GM23338 (cell line): ENCODE results near the gene BCS1L. TPM values are rescaled to one million over a fixed set of nuclear protein-coding genes. Genes with fewer than 3 reads are reported as not detected.

Source experiments
- ATAC-seq: fragments of 200-7000 bp; cut with Tn5 transposase; 3 replicates; pipeline ENCODE4 v1.9.1; 2020
- DNase-seq: peaks from one replicate; pipeline ENCODE4 v3.0.0-alpha.2; 2015; ENCODE audit warnings: low spot score
- H2AFZ ChIP-seq: fragments of 200-600 bp; sonication (generic); 2 replicates; pipeline ENCODE4 v1.8.0; 2016; ENCODE audit warnings: antibody characterized with exemption, mild to moderate bottlenecking, moderate library complexity
- H3F3A ChIP-seq: fragments of 200-600 bp; sonication (generic); replicated peaks from 2 replicates; pipeline ENCODE4 v1.8.0; 2017; ENCODE audit warnings: antibody characterized with exemption, mixed run types, low read depth
- H3K27ac ChIP-seq: fragments of 200-600 bp; sonication (generic); 2 replicates; pipeline ENCODE4 v1.6.1; 2016; ENCODE audit warnings: low read depth
- H3K27me3 ChIP-seq: fragments of 200-600 bp; sonication (generic); 2 replicates; pipeline ENCODE4 v1.8.0; 2016; ENCODE audit warnings: mild to moderate bottlenecking, mixed run types, moderate library complexity; ENCODE audit not compliant: insufficient read depth
- H3K36me3 ChIP-seq: fragments of 200-600 bp; sonication (generic); 2 replicates; pipeline ENCODE4 v1.8.0; 2016; ENCODE audit warnings: mild to moderate bottlenecking; ENCODE audit not compliant: insufficient read depth
- H3K4me1 ChIP-seq: fragments of 200-600 bp; sonication (generic); 2 replicates; pipeline ENCODE4 v1.8.0; 2016; ENCODE audit warnings: mild to moderate bottlenecking, moderate library complexity; ENCODE audit not compliant: insufficient read depth
- H3K4me2 ChIP-seq: fragments of 200-600 bp; sonication (generic); 2 replicates; pipeline ENCODE4 v1.7.1; 2017; ENCODE audit warnings: mixed run types
- H3K4me3 ChIP-seq: fragments of 200-600 bp; sonication (generic); 2 replicates; pipeline ENCODE4 v1.6.1; 2016; ENCODE audit warnings: mixed run types
- H3K79me2 ChIP-seq: fragments of 200-600 bp; sonication (generic); replicated peaks from 2 replicates; pipeline ENCODE4 v1.8.0; 2017; ENCODE audit warnings: mild to moderate bottlenecking; ENCODE audit not compliant: insufficient read depth
- H3K9me2 ChIP-seq: fragments of 200-600 bp; sonication (generic); 2 replicates; pipeline ENCODE4 v1.8.0; 2017; ENCODE audit not compliant: insufficient read depth
- H4K20me1 ChIP-seq: fragments of 200-600 bp; sonication (generic); replicated peaks from 2 replicates; pipeline ENCODE4 v1.8.0; 2017; ENCODE audit warnings: mild to moderate bottlenecking; ENCODE audit not compliant: insufficient read depth
- H3K27ac Mint-ChIP-seq: 2 replicates; pipeline ENCODE4 v1.8.0; 2020; ENCODE audit warnings: inconsistent platforms, mild to moderate bottlenecking, moderate library complexity, mixed read lengths
- H3K27me3 Mint-ChIP-seq: 3 replicates; pipeline ENCODE4 v1.8.0; 2022; ENCODE audit warnings: low read depth, mild to moderate bottlenecking, moderate library complexity, mixed read lengths, inconsistent platforms; ENCODE audit not compliant: insufficient read depth, poor library complexity
- H3K36me3 Mint-ChIP-seq: 3 replicates; pipeline ENCODE4 v1.8.0; 2021; ENCODE audit warnings: low read depth, mild to moderate bottlenecking, inconsistent platforms, moderate library complexity, mixed read lengths
- H3K4me1 Mint-ChIP-seq: 3 replicates; pipeline ENCODE4 v1.8.0; 2020; ENCODE audit warnings: mild to moderate bottlenecking, inconsistent platforms, mixed read lengths
- H3K4me3 Mint-ChIP-seq: 3 replicates; pipeline ENCODE4 v1.8.0; 2021; ENCODE audit warnings: moderate library complexity, mild to moderate bottlenecking, inconsistent platforms, mixed read lengths
- H3K9me3 Mint-ChIP-seq: 3 replicates; pipeline ENCODE4 v1.8.0; 2020; ENCODE audit warnings: moderate library complexity, mild to moderate bottlenecking, inconsistent platforms, mixed read lengths
- CREB1 ChIP-seq: fragments of 250-450 bp; sonication (Bioruptor Pico); IDR thresholded peaks from 2 replicates; pipeline ENCODE4 v1.5.0; 2020; ENCODE audit warnings: low read depth, mild to moderate bottlenecking, moderate library complexity
- EZH2 ChIP-seq: fragments of 200-600 bp; sonication (generic); IDR thresholded peaks from one replicate; pipeline ENCODE4 v1.8.0; 2017; ENCODE audit warnings: antibody characterized with exemption, mild to moderate bottlenecking, low read depth; ENCODE audit not compliant: unreplicated experiment
- EZH2phosphoT487 ChIP-seq: fragments of 200-600 bp; sonication (generic); IDR thresholded peaks from one replicate; pipeline ENCODE4 v1.8.1; 2018; ENCODE audit warnings: antibody characterized with exemption; ENCODE audit not compliant: unreplicated experiment
- JUNB ChIP-seq: IDR thresholded peaks from one replicate; pipeline ENCODE4 v1.6.1; 2016; ENCODE audit warnings: antibody characterized with exemption; ENCODE audit not compliant: unreplicated experiment
- NANOG ChIP-seq: IDR thresholded peaks from 2 replicates; pipeline ENCODE4 v1.6.1; 2016; ENCODE audit warnings: antibody characterized with exemption, borderline replicate concordance
- POLR2AphosphoS5 ChIP-seq: IDR thresholded peaks from 2 replicates; pipeline ENCODE4 v1.6.1; 2016; ENCODE audit warnings: antibody characterized with exemption, low read depth
- STAT1 ChIP-seq: IDR thresholded peaks from one replicate; pipeline ENCODE4 v1.6.1; 2016; ENCODE audit warnings: antibody characterized with exemption; ENCODE audit not compliant: unreplicated experiment
- ZNF114 ChIP-seq: fragments of 250-450 bp; sonication (Bioruptor Pico); IDR thresholded peaks from 2 replicates; pipeline ENCODE4 v1.5.0; 2020; ENCODE audit warnings: mild to moderate bottlenecking, moderate library complexity
- ZNF331 ChIP-seq: fragments of 250-450 bp; sonication (Bioruptor Pico); IDR thresholded peaks from 2 replicates; pipeline ENCODE4 v1.5.0; 2020; ENCODE audit warnings: low read depth, mild to moderate bottlenecking, moderate library complexity
- polyA plus RNA-seq: library from polyadenylated mRNA; unstranded; fragments of >200 nt; fragmentation: Nextera tagmentation; extraction: Ambion mirVana; gene quantifications from 2 replicates; pipeline ENCODE4 v1.2.1, GENCODE V29; 2016
- total RNA-seq: library from RNA; depleted of rRNA; stranded (reverse); fragments of >200 nt; shearing (Covaris generic); gene quantifications from 2 replicates; pipeline ENCODE4 v1.2.3, GENCODE V29; 2014
- TF ChIP-seq, protein P1 (sequence below): IDR thresholded peaks from 2 replicates; pipeline ENCODE4 v1.6.1; 2016; ENCODE audit warnings: antibody characterized with exemption
- TF ChIP-seq, protein P2 (sequence below): IDR thresholded peaks from one replicate; pipeline ENCODE4 v1.6.1; 2018; ENCODE audit warnings: antibody characterized with exemption; ENCODE audit not compliant: unreplicated experiment
- TF ChIP-seq, protein P3 (sequence below): fragments of 250-450 bp; sonication (Bioruptor Pico); IDR thresholded peaks from 2 replicates; pipeline ENCODE4 v1.5.0; 2020; ENCODE audit warnings: mild to moderate bottlenecking, moderate library complexity
- TF ChIP-seq, protein P4 (sequence below), 2 experiments: fragments of 200-600 bp in 1 of 2; sonication (generic) in 1 of 2; conservative IDR thresholded peaks; 2 replicates each; pipeline versions ENCODE4 v1.5.1 to v1.6.1; 2016 to 2017; ENCODE audit warnings: antibody characterized with exemption in 2 of 2, low read depth in 2 of 2, mild to moderate bottlenecking in 2 of 2, moderate library complexity in 1 of 2

The BCS1L gene
- total and polyA plus RNA-seq, 2 experiments from 2014 or later: 16.9 to 31.6 TPM

DNA sequence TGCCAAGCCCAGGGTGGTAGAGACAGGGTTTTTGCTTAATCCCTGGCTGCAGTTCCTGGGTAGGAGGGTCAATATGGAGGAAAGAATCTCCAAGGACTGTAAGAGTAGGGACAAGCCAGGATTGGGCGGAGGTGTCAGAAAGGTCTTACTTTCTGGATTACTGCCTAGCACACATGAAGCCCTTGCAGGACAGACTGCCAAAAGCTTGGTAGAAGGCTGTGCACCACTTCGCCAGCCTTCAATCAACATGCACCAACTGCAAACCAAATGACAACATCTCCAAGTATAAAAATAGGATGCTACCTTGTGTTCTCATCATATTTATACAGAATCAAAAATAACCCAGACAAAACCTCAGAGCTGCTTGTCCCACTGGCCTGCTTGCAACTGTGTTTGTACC, 3.7 kb upstream of the BCS1L start:
- Histone ChIP-seq H3K27ac (no peak overlapping the region), H2AFZ (no peak overlapping the region), H3K79me2 (peaks cover 16% of the 10 kb centered on the region), H3K9me2 (no peaks in the 10 kb centered on the region), H3K27me3 (no peaks in the 10 kb centered on the region), H3K4me1 (peaks cover 5% of the 10 kb centered on the region), H3K4me3 (no peak overlapping the region), H3K36me3 (peaks cover 33% of the 10 kb centered on the region), H3F3A (0 out of 2 replicates have a peak, but pooled peaks cover 12% of the 10 kb centered on the region), H3K4me2 (no peak overlapping the region), H4K20me1 (peaks cover 23% of the 10 kb centered on the region)
- TF ChIP-seq CREB1 (CRISPR knock-in tag): no peak
- no peak for TF ChIP-seq ZNF114
- TF ChIP-seq, protein P1, sequence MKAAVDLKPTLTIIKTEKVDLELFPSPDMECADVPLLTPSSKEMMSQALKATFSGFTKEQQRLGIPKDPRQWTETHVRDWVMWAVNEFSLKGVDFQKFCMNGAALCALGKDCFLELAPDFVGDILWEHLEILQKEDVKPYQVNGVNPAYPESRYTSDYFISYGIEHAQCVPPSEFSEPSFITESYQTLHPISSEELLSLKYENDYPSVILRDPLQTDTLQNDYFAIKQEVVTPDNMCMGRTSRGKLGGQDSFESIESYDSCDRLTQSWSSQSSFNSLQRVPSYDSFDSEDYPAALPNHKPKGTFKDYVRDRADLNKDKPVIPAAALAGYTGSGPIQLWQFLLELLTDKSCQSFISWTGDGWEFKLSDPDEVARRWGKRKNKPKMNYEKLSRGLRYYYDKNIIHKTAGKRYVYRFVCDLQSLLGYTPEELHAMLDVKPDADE: no peak
- no peak for TF ChIP-seq EZH2
- no peak for TF ChIP-seq EZH2phosphoT487
- TF ChIP-seq, protein P2, sequence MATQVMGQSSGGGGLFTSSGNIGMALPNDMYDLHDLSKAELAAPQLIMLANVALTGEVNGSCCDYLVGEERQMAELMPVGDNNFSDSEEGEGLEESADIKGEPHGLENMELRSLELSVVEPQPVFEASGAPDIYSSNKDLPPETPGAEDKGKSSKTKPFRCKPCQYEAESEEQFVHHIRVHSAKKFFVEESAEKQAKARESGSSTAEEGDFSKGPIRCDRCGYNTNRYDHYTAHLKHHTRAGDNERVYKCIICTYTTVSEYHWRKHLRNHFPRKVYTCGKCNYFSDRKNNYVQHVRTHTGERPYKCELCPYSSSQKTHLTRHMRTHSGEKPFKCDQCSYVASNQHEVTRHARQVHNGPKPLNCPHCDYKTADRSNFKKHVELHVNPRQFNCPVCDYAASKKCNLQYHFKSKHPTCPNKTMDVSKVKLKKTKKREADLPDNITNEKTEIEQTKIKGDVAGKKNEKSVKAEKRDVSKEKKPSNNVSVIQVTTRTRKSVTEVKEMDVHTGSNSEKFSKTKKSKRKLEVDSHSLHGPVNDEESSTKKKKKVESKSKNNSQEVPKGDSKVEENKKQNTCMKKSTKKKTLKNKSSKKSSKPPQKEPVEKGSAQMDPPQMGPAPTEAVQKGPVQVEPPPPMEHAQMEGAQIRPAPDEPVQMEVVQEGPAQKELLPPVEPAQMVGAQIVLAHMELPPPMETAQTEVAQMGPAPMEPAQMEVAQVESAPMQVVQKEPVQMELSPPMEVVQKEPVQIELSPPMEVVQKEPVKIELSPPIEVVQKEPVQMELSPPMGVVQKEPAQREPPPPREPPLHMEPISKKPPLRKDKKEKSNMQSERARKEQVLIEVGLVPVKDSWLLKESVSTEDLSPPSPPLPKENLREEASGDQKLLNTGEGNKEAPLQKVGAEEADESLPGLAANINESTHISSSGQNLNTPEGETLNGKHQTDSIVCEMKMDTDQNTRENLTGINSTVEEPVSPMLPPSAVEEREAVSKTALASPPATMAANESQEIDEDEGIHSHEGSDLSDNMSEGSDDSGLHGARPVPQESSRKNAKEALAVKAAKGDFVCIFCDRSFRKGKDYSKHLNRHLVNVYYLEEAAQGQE: no peak
- TF ChIP-seq JUNB: no peak
- TF ChIP-seq ZNF331: no peak
- TF ChIP-seq STAT1: no peak
- TF ChIP-seq, protein P3, sequence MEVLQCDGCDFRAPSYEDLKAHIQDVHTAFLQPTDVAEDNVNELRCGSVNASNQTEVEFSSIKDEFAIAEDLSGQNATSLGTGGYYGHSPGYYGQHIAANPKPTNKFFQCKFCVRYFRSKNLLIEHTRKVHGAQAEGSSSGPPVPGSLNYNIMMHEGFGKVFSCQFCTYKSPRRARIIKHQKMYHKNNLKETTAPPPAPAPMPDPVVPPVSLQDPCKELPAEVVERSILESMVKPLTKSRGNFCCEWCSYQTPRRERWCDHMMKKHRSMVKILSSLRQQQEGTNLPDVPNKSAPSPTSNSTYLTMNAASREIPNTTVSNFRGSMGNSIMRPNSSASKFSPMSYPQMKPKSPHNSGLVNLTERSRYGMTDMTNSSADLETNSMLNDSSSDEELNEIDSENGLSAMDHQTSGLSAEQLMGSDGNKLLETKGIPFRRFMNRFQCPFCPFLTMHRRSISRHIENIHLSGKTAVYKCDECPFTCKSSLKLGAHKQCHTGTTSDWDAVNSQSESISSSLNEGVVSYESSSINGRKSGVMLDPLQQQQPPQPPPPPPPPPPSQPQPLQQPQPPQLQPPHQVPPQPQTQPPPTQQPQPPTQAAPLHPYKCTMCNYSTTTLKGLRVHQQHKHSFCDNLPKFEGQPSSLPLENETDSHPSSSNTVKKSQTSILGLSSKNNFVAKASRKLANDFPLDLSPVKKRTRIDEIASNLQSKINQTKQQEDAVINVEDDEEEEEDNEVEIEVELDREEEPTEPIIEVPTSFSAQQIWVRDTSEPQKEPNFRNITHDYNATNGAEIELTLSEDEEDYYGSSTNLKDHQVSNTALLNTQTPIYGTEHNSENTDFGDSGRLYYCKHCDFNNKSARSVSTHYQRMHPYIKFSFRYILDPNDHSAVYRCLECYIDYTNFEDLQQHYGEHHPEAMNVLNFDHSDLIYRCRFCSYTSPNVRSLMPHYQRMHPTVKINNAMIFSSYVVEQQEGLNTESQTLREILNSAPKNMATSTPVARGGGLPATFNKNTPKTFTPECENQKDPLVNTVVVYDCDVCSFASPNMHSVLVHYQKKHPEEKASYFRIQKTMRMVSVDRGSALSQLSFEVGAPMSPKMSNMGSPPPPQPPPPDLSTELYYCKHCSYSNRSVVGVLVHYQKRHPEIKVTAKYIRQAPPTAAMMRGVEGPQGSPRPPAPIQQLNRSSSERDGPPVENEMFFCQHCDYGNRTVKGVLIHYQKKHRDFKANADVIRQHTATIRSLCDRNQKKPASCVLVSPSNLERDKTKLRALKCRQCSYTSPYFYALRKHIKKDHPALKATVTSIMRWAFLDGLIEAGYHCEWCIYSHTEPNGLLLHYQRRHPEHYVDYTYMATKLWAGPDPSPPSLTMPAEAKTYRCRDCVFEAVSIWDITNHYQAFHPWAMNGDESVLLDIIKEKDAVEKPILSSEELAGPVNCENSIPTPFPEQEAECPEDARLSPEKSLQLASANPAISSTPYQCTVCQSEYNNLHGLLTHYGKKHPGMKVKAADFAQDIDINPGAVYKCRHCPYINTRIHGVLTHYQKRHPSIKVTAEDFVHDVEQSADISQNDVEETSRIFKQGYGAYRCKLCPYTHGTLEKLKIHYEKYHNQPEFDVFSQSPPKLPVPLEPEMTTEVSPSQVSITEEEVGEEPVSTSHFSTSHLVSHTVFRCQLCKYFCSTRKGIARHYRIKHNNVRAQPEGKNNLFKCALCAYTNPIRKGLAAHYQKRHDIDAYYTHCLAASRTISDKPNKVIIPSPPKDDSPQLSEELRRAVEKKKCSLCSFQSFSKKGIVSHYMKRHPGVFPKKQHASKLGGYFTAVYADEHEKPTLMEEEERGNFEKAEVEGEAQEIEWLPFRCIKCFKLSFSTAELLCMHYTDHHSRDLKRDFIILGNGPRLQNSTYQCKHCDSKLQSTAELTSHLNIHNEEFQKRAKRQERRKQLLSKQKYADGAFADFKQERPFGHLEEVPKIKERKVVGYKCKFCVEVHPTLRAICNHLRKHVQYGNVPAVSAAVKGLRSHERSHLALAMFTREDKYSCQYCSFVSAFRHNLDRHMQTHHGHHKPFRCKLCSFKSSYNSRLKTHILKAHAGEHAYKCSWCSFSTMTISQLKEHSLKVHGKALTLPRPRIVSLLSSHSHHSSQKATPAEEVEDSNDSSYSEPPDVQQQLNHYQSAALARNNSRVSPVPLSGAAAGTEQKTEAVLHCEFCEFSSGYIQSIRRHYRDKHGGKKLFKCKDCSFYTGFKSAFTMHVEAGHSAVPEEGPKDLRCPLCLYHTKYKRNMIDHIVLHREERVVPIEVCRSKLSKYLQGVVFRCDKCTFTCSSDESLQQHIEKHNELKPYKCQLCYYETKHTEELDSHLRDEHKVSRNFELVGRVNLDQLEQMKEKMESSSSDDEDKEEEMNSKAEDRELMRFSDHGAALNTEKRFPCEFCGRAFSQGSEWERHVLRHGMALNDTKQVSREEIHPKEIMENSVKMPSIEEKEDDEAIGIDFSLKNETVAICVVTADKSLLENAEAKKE (CRISPR knock-in tag): no peak
- TF ChIP-seq NANOG: no peak
- no peak for TF ChIP-seq POLR2AphosphoS5
- TF ChIP-seq, protein P4, sequence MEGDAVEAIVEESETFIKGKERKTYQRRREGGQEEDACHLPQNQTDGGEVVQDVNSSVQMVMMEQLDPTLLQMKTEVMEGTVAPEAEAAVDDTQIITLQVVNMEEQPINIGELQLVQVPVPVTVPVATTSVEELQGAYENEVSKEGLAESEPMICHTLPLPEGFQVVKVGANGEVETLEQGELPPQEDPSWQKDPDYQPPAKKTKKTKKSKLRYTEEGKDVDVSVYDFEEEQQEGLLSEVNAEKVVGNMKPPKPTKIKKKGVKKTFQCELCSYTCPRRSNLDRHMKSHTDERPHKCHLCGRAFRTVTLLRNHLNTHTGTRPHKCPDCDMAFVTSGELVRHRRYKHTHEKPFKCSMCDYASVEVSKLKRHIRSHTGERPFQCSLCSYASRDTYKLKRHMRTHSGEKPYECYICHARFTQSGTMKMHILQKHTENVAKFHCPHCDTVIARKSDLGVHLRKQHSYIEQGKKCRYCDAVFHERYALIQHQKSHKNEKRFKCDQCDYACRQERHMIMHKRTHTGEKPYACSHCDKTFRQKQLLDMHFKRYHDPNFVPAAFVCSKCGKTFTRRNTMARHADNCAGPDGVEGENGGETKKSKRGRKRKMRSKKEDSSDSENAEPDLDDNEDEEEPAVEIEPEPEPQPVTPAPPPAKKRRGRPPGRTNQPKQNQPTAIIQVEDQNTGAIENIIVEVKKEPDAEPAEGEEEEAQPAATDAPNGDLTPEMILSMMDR (conservative IDR thresholded peaks at IDR 0.05; ENCODE audit: low read depth in 2 of 2): no peak
- Mint-ChIP-seq H3K36me3 (peaks cover 51% of the 10 kb centered on the region), H3K4me3 (no peak overlapping the region), H3K27ac (no peak overlapping the region), H3K27me3 (no peaks in the 10 kb centered on the region), H3K9me3 (no peaks in the 10 kb centered on the region), H3K4me1 (peaks cover 8% of the 10 kb centered on the region)
- no peak for ATAC-seq
- no peak for DNase-seq
